D721Med (cell line): ENCODE results near the gene ZFR.

Experiments used
- DNase-seq: peaks from one replicate; pipeline ENCODE4 v3.0.0; 2011; ENCODE audit warnings: low spot score; ENCODE audit not compliant: insufficient read length
- FAIRE-seq: peaks from 2 replicates; lab custom pipeline; 2011; peaks lifted over from hg19 to GRCh38; lab: Jason Lieb, UNC
- CTCF ChIP-seq: IDR thresholded peaks from 2 replicates; pipeline ENCODE4 v1.5.1; 2012; ENCODE audit warnings: mild to moderate bottlenecking, control low read depth; ENCODE audit not compliant: insufficient read depth; ENCODE audit errors: missing control alignments

The ZFR gene

GRCh38 chr5:32308946-32309345 is 135.6 kb downstream of the ZFR start:
- TF ChIP-seq CTCF: no peak
- FAIRE-seq (no peak), DNase-seq (no peak)

- TF ChIP-seq CTCF: no peak
- FAIRE-seq: no peak
- DNase-seq: no peak
Measured at GRCh38 chr5:32307769-32308194, 136.8 kb downstream of the ZFR start.

GRCh38 chr5:32304622-32305021 is 139.9 kb downstream of the ZFR start:
- no peak for TF ChIP-seq CTCF
- FAIRE-seq: no peak
- no peak for DNase-seq
